Body of pancreas (tissue), 4 donors: ENCODE measurements around the gene CTNNBIP1. TPM values are rescaled to one million over a fixed set of nuclear protein-coding genes. Genes with fewer than 3 reads are reported as not detected.
A peak's percentile ranks its signal among the peaks of the same experiment; 100 is the strongest.

Source experiments
- ATAC-seq: fragments of 150-250 bp; one replicate; pipeline ENCODE4 v1.9.1; 2016
- DNase-seq, 4 donors: peaks; one replicate each; pipeline ENCODE4 v3.0.0-alpha.2; 2019
- H3K27ac ChIP-seq, 4 donors: fragments of 200-600 bp; sonication (generic); 1 replicate in 3 of 4; 2 replicates in 1 of 4; pipeline versions ENCODE4 v1.5.1 to v1.6.1; 2016 to 2019; ENCODE audit warnings: mild to moderate bottlenecking in 1 of 4, mixed read lengths in 1 of 4, moderate library complexity in 1 of 4
- H3K27me3 ChIP-seq, 2 donors: fragments of 200-600 bp; sonication (generic); one replicate each; pipeline ENCODE4 v1.6.0; 2016; ENCODE audit warnings: mild to moderate bottlenecking in 1 of 2
- H3K36me3 ChIP-seq, 2 donors: fragments of 200-600 bp; sonication (generic); replicated peaks in 1 of 2; 2 replicates each; pipeline ENCODE4 v1.5.1; 2016; ENCODE audit warnings: low read depth in 2 of 2; ENCODE audit not compliant: insufficient read depth in 1 of 2
- H3K4me1 ChIP-seq: fragments of 200-600 bp; sonication (generic); one replicate; pipeline ENCODE4 v1.6.0; 2016
- H3K4me3 ChIP-seq, 2 donors: fragments of 200-600 bp; sonication (generic); 1 replicate in 1 of 2; 2 replicates in 1 of 2; pipeline ENCODE4 v1.5.1; 2016 to 2019
- H3K9me3 ChIP-seq, 3 donors: fragments of 200-600 bp; sonication (generic); 1 replicate in 2 of 3; 2 replicates in 1 of 3; pipeline ENCODE4 v1.5.1; 2016
- CTCF ChIP-seq, 7 experiments: fragments of 450-650 bp in 4 of 7; fragments of 200-600 bp in 3 of 7; sonication (generic) in 3 of 7; IDR thresholded peaks; one replicate each; pipeline ENCODE4 v1.5.1; 2016 to 2019; ENCODE audit warnings: antibody characterized with exemption in 7 of 7
- POLR2A ChIP-seq, 3 donors: fragments of 450-650 bp; IDR thresholded peaks; one replicate each; pipeline ENCODE4 v1.6.1; 2016; ENCODE audit warnings: antibody characterized with exemption in 3 of 3, mild to moderate bottlenecking in 2 of 3
- WGBS, 2 donors: methylation state at CpG; one replicate each; pipeline ENCODE4 v1.1.5; 2017; 5-methylcytosine and 5-hydroxymethylcytosine counted together
- intact Hi-C: fragments of 100-400 bp; cut with DNase I; formaldehyde crosslinking; loops from one replicate; pipeline ENCODE4 v1.15.1; 2023
- total RNA-seq, 2 donors: library from RNA; depleted of rRNA; stranded (reverse); fragments of >200 nt; gene quantifications; one replicate each; pipeline ENCODE4 v1.1.0, GENCODE V29; 2016

The CTNNBIP1 gene
- total RNA-seq, 2 donors from 2014 or later, result 20.1 to 24.6 TPM

DNA sequence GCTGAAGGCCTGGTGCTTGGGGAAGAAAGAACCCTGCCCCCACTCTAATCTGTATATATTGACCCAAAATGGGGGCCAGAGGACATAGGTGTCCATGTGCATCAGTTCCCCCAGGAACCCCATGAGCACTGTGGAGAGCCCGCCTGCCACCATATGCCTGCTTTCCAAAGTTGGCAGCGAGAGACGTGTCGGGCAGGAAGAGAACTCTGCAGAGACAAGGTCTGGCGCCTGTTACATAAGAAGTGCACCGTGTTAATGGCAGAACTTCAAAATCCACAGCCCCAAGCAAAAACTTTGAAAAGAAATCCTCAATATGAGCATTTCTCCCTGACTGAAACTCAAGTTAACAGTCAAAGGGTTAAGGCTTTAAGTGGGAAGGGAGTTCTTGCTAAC is 8.0 kb downstream of the CTNNBIP1 start:
- ATAC-seq (peak; percentile 33), DNase-seq (no peak)
- WGBS, 2 donors, result 19 to 34% methylated on average over 6 of the region's 6 CpGs
- no peaks in the 10 kb centered on the region for H3K27me3 ChIP-seq
- no peaks in the 10 kb centered on the region for H3K36me3 ChIP-seq
- intact Hi-C loops, result no loop called here
- H3K4me3 ChIP-seq, result no peak overlapping the region
- TF ChIP-seq CTCF (IDR thresholded peaks at IDR 0.05) (no peak), POLR2A (IDR thresholded peaks at IDR 0.05) (no peak)
- no peaks in the 10 kb centered on the region for H3K9me3 ChIP-seq
- peaks cover 43% of the 10 kb centered on the region for H3K4me1 ChIP-seq
- H3K27ac ChIP-seq, result peak overlapping the region; percentile 83 to 92 (median 89)

GRCh38 chr1:9901148-9902059 is 8.7 kb downstream of the CTNNBIP1 start:
- peak overlapping the region; percentile 83 to 92 (median 89) for H3K27ac ChIP-seq
- TF ChIP-seq CTCF (IDR thresholded peaks at IDR 0.05) (no peak), POLR2A (IDR thresholded peaks at IDR 0.05) (no peak)
- WGBS, 2 donors, result 14 to 29% methylated on average over 5 to 9 of the region's 9 CpGs
- ATAC-seq (peak; percentile 59), DNase-seq (peak; percentile 54 to 76 (median 70))
- H3K9me3 ChIP-seq, result no peaks in the 10 kb centered on the region
- no peaks in the 10 kb centered on the region for H3K27me3 ChIP-seq
- intact Hi-C loops, result no loop called here
- H3K4me1 ChIP-seq, result peaks cover 43% of the 10 kb centered on the region
- H3K4me3 ChIP-seq, result no peak overlapping the region
- H3K36me3 ChIP-seq, result no peaks in the 10 kb centered on the region

- no peaks in the 10 kb centered on the region for H3K36me3 ChIP-seq
- no peak overlapping the region for H3K4me3 ChIP-seq
- 17 to 23% methylated on average over 16 to 18 of the region's 18 CpGs for WGBS, 2 donors
- peak; percentile 82 to 93 (median 90) for DNase-seq
- intact Hi-C loops, result no loop called here
- peaks cover 43% of the 10 kb centered on the region for H3K4me1 ChIP-seq
- peak; percentile 95 for ATAC-seq
- no peaks in the 10 kb centered on the region for H3K27me3 ChIP-seq
- no peaks in the 10 kb centered on the region for H3K9me3 ChIP-seq
- peak overlapping the region; percentile 83 to 92 (median 89) for H3K27ac ChIP-seq
- peak; percentile 43 to 78 (median 73) for TF ChIP-seq POLR2A (IDR thresholded peaks at IDR 0.05)
- TF ChIP-seq CTCF (IDR thresholded peaks at IDR 0.05), result peak in 4 of 7 experiments; percentile 24 to 46 (median 36)
Measured at GRCh38 chr1:9900142-9901043, 9.7 kb downstream of the CTNNBIP1 start.

GRCh38 chr1:9894115-9894514 is 16.0 kb downstream of the CTNNBIP1 start:
- Histone ChIP-seq H3K27ac (peak overlapping the region in 1 of 4 donors; percentile 46), H3K4me3 (no peak overlapping the region), H3K36me3 (no peaks in the 10 kb centered on the region), H3K9me3 (no peaks in the 10 kb centered on the region), H3K27me3 (no peaks in the 10 kb centered on the region), H3K4me1 (peaks cover 25% of the 10 kb centered on the region)
- 90 to 100% methylated on average over 3 of the region's 3 CpGs for WGBS, 2 donors
- DNase-seq (no peak), ATAC-seq (no peak)
- TF ChIP-seq CTCF (IDR thresholded peaks at IDR 0.05) (no peak), POLR2A (IDR thresholded peaks at IDR 0.05) (no peak)
- intact Hi-C loops, result no loop called here
